Measurements from ENCODE around the gene RILPL2. TPM values are rescaled to one million over a fixed set of nuclear protein-coding genes. Genes with fewer than 3 reads are reported as not detected.

Gene RILPL2
- total and polyA plus RNA-seq, 2 of the 13 experiments (the other 11 are each of a cell fraction or from before 2014, with no cell fraction given): 2.7 to 8.1 TPM

- TF ChIP-seq IRF1 (CRISPR knock-in tag; IDR thresholded peaks at IDR 0.05; ENCODE audit: low read depth): no peak
- peak; percentile 68 for TF ChIP-seq ELF3 (CRISPR knock-in tag; IDR thresholded peaks at IDR 0.05)
- TF ChIP-seq ZNF10 (CRISPR knock-in tag; IDR thresholded peaks at IDR 0.05; ENCODE audit: borderline replicate concordance, low read depth): no peak
- no peak for TF ChIP-seq GTF2F1 (IDR thresholded peaks at IDR 0.05; ENCODE audit: low read length)
- peak; percentile 74 for TF ChIP-seq ZMYM4 (CRISPR knock-in tag; IDR thresholded peaks at IDR 0.05)
- peak; percentile 76 for TF ChIP-seq THRA (CRISPR knock-in tag; IDR thresholded peaks at IDR 0.05; ENCODE audit: borderline replicate concordance)
- TF ChIP-seq MYPOP (CRISPR knock-in tag; IDR thresholded peaks at IDR 0.05): peak; percentile 70; the same call in 1 of the 2 replicates
- TF ChIP-seq KMT2A (CRISPR knock-in tag; IDR thresholded peaks at IDR 0.05): peak; percentile 67; the same call in 1 of the 2 replicates
- no peak for TF ChIP-seq ZNF547 (CRISPR knock-in tag; IDR thresholded peaks at IDR 0.05)
- TF ChIP-seq ZNF883 (CRISPR knock-in tag; IDR thresholded peaks at IDR 0.05; ENCODE audit: not compliant biosample characterization): peak; percentile 84
- TF ChIP-seq ZNF646 (CRISPR knock-in tag; IDR thresholded peaks at IDR 0.05): no peak
- TF ChIP-seq NPAS2 (CRISPR knock-in tag; IDR thresholded peaks at IDR 0.05; ENCODE audit: borderline replicate concordance): no peak
- no peak for TF ChIP-seq THAP8 (CRISPR knock-in tag; IDR thresholded peaks at IDR 0.05; ENCODE audit: borderline replicate concordance)
- no peak for TF ChIP-seq KLF9 (CRISPR knock-in tag; IDR thresholded peaks at IDR 0.05; ENCODE audit: low read depth)
- peak; percentile 92 for TF ChIP-seq ZNF441 (CRISPR knock-in tag; IDR thresholded peaks at IDR 0.05; ENCODE audit: borderline replicate concordance)
Observed at GRCh38 chr12:123457980-123458779, 21.7 kb upstream of the RILPL2 start, which contains the start of gene SNRNP35 (continued).

Data from HepG2 (cell line).